GM18868 (cell line): ENCODE measurements around the gene MSI2.

ENCODE experiments used
- ATAC-seq: cut with Tn5 transposase; IDR thresholded peaks from one replicate; pipeline ENCODE4 v1.9.1; 2021; ENCODE audit warnings: mild to moderate bottlenecking, moderate library complexity; ENCODE audit not compliant: unreplicated experiment

Gene MSI2

DNA sequence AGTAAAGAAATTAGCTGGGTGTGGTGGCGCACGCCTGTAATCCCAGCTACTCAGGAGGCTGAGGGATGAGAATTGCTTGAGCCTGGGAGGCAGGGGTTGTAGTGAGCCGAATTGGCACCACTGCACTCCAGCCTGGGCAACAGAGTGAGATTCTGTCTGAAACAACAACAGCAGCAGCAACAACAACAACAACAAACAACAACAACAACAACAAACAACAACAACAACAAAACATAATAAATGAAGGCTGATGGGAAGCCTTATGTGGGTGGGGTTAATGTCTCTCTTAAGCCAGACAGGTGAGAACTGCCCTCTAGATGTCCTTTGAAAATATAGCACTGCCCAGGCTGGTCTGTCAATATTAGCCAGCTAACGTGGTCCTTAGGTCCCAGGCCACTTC is 107.3 kb downstream of the MSI2 start:
- no peak for ATAC-seq

GRCh38 chr17:57363998-57364643 is 107.8 kb downstream of the MSI2 start:
- no peak for ATAC-seq

DNA sequence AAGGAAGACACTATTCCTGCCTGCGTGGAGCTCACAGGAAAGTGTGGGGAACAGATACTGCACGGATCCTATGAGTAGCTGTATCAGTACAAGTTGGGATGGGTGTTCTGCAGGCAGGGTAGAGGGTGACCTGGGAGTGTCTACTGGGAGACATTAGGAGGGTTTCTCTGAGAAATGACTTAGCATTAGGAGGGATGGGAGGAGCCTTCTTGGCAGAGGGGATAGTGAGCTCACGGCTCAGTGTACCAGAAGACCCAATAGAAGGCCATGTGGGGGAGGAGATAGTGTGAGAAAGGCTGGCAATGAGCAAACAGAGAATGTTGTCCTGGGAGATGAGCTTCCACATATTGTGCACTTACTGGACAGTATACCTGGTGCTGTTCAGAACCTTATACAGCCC is 109.1 kb downstream of the MSI2 start:
- no peak for ATAC-seq

GRCh38 chr17:57366177-57366557 is 109.8 kb downstream of the MSI2 start:
- no peak for ATAC-seq

DNA sequence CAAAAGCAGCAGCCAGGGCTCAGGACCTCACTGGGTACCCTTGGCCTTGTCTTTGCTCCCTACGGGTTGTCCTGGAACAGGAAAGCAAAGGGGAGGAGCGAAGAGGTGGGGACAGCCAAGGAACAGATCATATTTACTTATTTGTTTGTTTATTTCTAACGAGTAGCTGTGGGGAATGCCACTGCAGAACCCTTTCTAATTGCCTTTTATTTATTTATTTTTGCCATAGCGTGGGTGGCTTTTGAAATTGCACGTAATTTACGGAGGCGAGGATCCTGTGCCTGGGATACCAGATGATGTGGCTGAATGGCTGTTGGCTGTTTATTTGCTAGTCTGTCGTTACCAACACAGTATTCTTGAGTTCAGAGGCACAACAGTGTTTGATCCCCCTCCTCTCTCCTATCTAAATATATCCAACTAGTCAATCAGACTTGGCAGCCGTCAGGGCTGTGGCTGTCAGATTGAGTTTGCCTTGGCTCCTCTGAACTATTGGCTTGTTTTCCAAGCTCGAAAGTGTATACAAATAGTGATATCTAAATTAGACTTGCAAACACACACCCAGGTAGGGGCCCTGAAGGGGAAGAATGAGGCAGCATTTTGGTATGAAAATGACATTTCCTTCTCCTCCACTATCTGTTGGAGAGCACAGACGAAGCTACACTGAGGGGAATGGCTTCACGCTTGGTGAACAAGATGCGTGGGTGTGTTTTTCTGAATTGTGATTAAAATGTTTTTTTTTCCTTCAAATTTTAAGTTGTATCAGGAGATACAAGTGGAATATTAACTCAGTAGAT is 110.4 kb downstream of the MSI2 start:
- no peak for ATAC-seq

GRCh38 chr17:57368637-57369336 is 112.5 kb downstream of the MSI2 start:
- ATAC-seq: peak; percentile 45

GRCh38 chr17:57369509-57369945 is 113.2 kb downstream of the MSI2 start:
- no peak for ATAC-seq

DNA sequence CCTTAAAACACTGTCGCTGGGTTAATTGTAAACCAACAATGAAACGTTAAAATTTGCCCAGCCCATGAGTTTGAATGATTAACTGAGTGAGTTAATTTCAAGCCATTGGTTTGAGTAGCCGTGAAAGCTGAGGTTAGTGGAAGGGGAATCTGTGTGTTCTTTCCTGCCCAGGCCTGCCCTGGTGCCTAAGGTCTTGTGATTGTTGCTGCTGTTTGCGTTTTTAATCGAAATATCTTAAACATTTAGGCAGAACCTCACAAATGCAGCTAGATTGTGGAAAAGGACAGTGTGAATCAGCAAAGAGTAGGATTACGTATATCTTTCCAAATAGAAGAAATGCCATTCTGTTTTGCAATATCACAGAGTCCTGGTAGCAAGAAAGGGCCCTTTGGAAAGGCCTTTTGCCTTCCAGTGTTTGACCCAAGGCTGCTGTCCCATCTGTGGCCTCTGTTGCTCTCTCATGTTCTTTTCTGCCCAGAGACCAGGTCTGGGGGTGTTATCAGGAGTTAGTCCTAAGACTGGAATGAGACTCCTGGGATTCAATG is 113.8 kb downstream of the MSI2 start:
- no peak for ATAC-seq

GRCh38 chr17:57370619-57371018 is 114.3 kb downstream of the MSI2 start:
- no peak for ATAC-seq

GRCh38 chr17:57372156-57372555 is 115.8 kb downstream of the MSI2 start:
- no peak for ATAC-seq

DNA sequence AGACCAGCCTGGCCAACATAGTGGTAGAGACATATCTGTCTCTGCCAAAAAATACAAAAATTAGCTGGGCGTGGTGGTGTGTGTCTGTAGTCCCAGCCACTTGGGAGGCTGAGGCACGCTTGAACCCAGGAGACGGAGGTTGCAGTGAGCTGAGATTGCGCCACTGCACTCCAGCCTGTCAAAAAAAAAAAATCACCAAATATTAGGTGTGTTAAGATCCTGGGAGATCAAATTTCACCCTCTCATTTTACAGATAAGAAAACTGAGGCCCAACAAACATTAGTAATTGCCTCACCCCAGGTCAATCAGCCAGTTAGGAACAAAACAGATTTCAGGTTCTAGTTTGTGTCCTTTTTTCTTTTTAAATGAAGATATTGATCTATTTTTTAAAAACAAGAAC is 116.7 kb downstream of the MSI2 start:
- no peak for ATAC-seq

- no peak for ATAC-seq
These were observed 117.4 kb downstream of the MSI2 start for GRCh38 chr17:57373756-57374155.

DNA sequence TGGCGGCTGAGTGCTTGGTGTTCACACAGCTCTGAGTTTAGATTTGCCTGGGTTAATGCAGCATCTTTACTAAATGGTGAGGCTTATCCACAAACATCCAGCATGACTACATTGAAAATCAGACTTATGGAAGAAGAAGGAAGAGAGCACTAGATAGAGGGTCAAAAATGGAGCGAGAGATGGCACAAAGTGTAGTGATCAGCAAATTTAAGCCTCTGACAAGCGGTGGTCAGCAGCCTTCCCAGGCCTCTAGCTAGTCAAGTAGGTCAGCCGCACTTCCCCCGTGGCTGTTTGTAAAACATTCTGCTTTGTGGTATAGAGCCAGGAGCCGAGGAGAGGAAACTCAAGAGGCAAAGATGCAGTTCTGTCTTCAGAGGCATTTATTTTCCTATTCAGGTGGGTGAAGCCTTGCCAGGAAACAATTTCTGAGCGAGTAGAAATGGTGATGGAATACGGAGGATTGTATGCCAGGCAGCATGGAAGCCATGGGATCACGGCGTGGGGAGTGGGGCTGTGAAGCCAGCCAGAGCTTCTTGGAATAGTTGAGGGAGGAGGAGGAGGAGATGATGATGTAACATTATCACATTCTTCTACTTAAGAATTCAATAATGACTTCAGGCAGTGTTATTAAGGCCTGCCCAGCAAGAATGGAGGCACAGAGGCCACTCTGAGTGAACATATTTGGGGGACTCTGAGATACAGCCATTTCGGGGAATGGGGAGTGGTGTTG is 118.9 kb downstream of the MSI2 start:
- no peak for ATAC-seq

GRCh38 chr17:57375770-57376225 is 119.5 kb downstream of the MSI2 start:
- ATAC-seq: no peak

- ATAC-seq: no peak
These were observed 120.8 kb downstream of the MSI2 start for GRCh38 chr17:57377094-57377493.

DNA sequence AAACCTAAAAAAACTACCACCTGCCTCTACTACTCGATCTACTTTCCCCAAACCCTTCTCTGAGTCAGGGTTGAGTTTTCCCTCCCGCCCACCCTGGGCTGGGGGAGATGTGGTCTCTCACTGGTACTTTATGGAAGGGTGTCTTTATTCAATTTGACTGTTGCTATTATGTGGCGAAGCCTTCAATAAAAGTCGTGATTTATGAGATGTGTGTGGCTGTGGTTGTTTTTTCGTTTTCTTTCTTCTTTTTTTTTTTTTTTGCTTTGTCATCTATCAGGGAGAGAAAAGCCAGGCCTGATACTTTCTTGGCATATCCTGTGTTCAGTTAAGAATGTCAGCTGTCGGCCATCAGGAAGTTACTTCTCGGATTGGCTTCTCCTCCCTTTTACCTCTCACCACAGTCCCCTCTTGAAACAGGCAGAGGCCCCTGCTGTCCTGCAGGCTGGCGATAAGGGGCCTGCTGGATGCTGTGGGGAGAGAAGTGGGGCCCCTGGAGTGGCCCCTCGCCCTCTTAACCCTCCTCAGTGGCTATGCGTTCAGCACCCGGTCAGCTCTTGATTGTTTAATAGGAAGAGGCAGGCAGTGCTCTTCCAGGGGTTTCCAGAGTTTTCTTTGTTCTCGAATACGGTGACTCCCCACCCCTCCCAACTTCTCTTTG is 123.0 kb downstream of the MSI2 start:
- no peak for ATAC-seq

- ATAC-seq: no peak
These were observed 123.6 kb downstream of the MSI2 start for GRCh38 chr17:57379895-57380434.

- no peak for ATAC-seq
These were observed 125.2 kb downstream of the MSI2 start for GRCh38 chr17:57381498-57381897.

GRCh38 chr17:57384219-57384618 is 127.9 kb downstream of the MSI2 start:
- ATAC-seq: no peak

DNA sequence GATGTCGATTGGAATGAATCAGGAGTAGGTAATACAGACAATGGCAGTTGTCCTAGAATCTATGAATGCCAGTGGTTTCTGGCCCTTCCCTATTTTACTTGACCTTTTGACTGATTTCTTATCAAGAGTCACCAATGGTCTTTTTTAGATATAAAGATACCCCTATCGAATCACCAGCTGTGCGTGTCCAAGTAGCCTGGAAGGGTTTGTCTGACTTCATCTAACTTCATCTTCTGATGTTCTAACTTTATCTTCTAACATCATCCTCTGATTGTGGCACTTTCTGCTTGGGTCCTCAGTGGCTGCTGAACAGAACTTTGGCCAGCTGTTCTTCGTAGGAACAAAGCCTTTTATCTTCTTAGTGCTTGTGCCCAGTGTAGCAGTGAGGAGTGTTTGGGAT is 129.7 kb downstream of the MSI2 start:
- ATAC-seq: no peak
